Activated T-cell treated with anti-CD3 and anti-CD28 coated beads, Interleukin-2, amount 50 U/mL, for 48 hours (primary cell): ENCODE measurements around the gene PRRC2B.

Experiments
- DNase-seq, 2 experiments: peaks; one replicate each; pipeline ENCODE4 v3.0.0-alpha.2; 2020

Gene PRRC2B

GRCh38 chr9:131474711-131475110 lies 80.8 kb downstream of the PRRC2B start:
- no peak for DNase-seq

- no peak for DNase-seq
Measured at GRCh38 chr9:131475111-131475955, 81.4 kb downstream of the PRRC2B start.

- DNase-seq = no peak
Measured at GRCh38 chr9:131475956-131476776, 82.3 kb downstream of the PRRC2B start.

- no peak for DNase-seq
Measured at GRCh38 chr9:131476777-131477345, 83.0 kb downstream of the PRRC2B start.

- DNase-seq = no peak
Measured at GRCh38 chr9:131477367-131477766, 83.5 kb downstream of the PRRC2B start.

- no peak for DNase-seq
Measured at GRCh38 chr9:131477816-131478419, 84.0 kb downstream of the PRRC2B start.

GRCh38 chr9:131478421-131478868 lies 84.6 kb downstream of the PRRC2B start:
- peak; percentile 75 to 76 for DNase-seq

- DNase-seq = no peak
Measured at GRCh38 chr9:131478911-131479310, 85.0 kb downstream of the PRRC2B start.

GRCh38 chr9:131480258-131480657 lies 86.4 kb downstream of the PRRC2B start:
- DNase-seq = no peak

GRCh38 chr9:131481441-131482342 lies 87.8 kb downstream of the PRRC2B start:
- DNase-seq = no peak

GRCh38 chr9:131482343-131483006 lies 88.6 kb downstream of the PRRC2B start:
- DNase-seq = no peak

GRCh38 chr9:131483319-131484050 lies 89.6 kb downstream of the PRRC2B start:
- no peak for DNase-seq

- DNase-seq = no peak
Measured at GRCh38 chr9:131484051-131484445, 90.2 kb downstream of the PRRC2B start.

- DNase-seq = no peak
Measured at GRCh38 chr9:131484560-131485185, 90.8 kb downstream of the PRRC2B start.

GRCh38 chr9:131485206-131485605 lies 91.3 kb downstream of the PRRC2B start:
- DNase-seq = no peak

GRCh38 chr9:131485728-131486422 lies 92.0 kb downstream of the PRRC2B start:
- no peak for DNase-seq

- DNase-seq = no peak
Measured at GRCh38 chr9:131487001-131487400, 93.1 kb downstream of the PRRC2B start.

- no peak for DNase-seq
Measured at GRCh38 chr9:131487621-131488031, 93.7 kb downstream of the PRRC2B start.

GRCh38 chr9:131490514-131490913 lies 96.6 kb downstream of the PRRC2B start:
- no peak for DNase-seq
